HEK293 (cell line): Measurements from ENCODE around the gene SLC22A13.

ENCODE experiments used
- CTCF ChIA-PET: fragments of 350-600 bp; formaldehyde crosslinking; extraction: SDS; loops from one replicate; lab custom pipeline; 2021; ENCODE audit warnings: antibody characterized with exemption; lab: Yijun Ruan, JAX
- POLR2A ChIA-PET: fragments of 300-600 bp; formaldehyde crosslinking; extraction: SDS; loops from one replicate; lab custom pipeline; 2020; ENCODE audit warnings: antibody characterized with exemption, inconsistent platforms; lab: Yijun Ruan, JAX
- H3K27ac ChIP-seq: fragments of 200-500 bp; sonication (Bioruptor generic); 2 replicates; pipeline ENCODE4 v1.5.1; 2014; ENCODE audit warnings: low read depth, low read length, control low read depth, inconsistent platforms; ENCODE audit errors: extremely low read depth
- H3K36me3 ChIP-seq, 2 experiments: fragments of 200-500 bp in 1 of 2; sonication (Bioruptor generic) in 1 of 2; 1 replicate in 1 of 2; 2 replicates in 1 of 2; pipeline ENCODE4 v1.5.1; 2014 to 2017; ENCODE audit warnings: inconsistent platforms in 2 of 2, low read length in 2 of 2; ENCODE audit not compliant: control insufficient read depth in 2 of 2, insufficient read depth in 1 of 2
- H3K4me1 ChIP-seq: fragments of 200-500 bp; sonication (Bioruptor generic); 2 replicates; pipeline ENCODE4 v1.5.1; 2014; ENCODE audit warnings: mild to moderate bottlenecking, low read length, inconsistent platforms; ENCODE audit not compliant: control insufficient read depth, insufficient read depth
- H3K4me3 ChIP-seq: 2 replicates; pipeline ENCODE4 v1.5.1; 2011; ENCODE audit warnings: low read depth, mild to moderate bottlenecking, control low read depth, low read length, moderate library complexity
- H3K9me3 ChIP-seq: fragments of 200-500 bp; sonication (Bioruptor generic); 2 replicates; pipeline ENCODE4 v1.5.1; 2014; ENCODE audit warnings: low read depth, low read length, inconsistent platforms; ENCODE audit not compliant: control insufficient read depth, insufficient read depth
- KLF9 ChIP-seq: fragments of 450-650 bp; formaldehyde crosslinking; IDR thresholded peaks from 2 replicates; pipeline ENCODE4 v1.5.1; 2016; ENCODE audit warnings: missing biosample characterization, missing genetic modification characterization, low read depth
- SP7 ChIP-seq: fragments of 450-650 bp; formaldehyde crosslinking; IDR thresholded peaks from 2 replicates; pipeline ENCODE4 v1.5.1; 2016; ENCODE audit warnings: missing biosample characterization, missing genetic modification characterization
- ZNF184 ChIP-seq: fragments of 450-650 bp; IDR thresholded peaks from 2 replicates; pipeline ENCODE4 v1.5.1; 2018; ENCODE audit warnings: missing biosample characterization, mild to moderate bottlenecking, missing genetic modification characterization
- ZNF211 ChIP-seq: fragments of 450-650 bp; formaldehyde crosslinking; IDR thresholded peaks from 2 replicates; pipeline ENCODE4 v1.5.1; 2016; ENCODE audit warnings: low read depth, missing biosample characterization, missing genetic modification characterization
- ZNF221 ChIP-seq: fragments of 450-650 bp; formaldehyde crosslinking; IDR thresholded peaks from 2 replicates; pipeline ENCODE4 v1.5.1; 2017; ENCODE audit warnings: missing biosample characterization, missing genetic modification characterization, borderline replicate concordance
- ZNF621 ChIP-seq: fragments of 450-650 bp; formaldehyde crosslinking; IDR thresholded peaks from 2 replicates; pipeline ENCODE4 v1.5.1; 2017; ENCODE audit warnings: missing biosample characterization, missing genetic modification characterization
- ZNF664 ChIP-seq: fragments of 450-650 bp; formaldehyde crosslinking; IDR thresholded peaks from 2 replicates; pipeline ENCODE4 v1.5.1; 2016; ENCODE audit warnings: missing biosample characterization, missing genetic modification characterization
- TF ChIP-seq, protein P1 (sequence below): fragments of 450-650 bp; formaldehyde crosslinking; IDR thresholded peaks from 2 replicates; pipeline ENCODE4 v1.5.1; 2016; ENCODE audit warnings: missing biosample characterization, missing genetic modification characterization
- TF ChIP-seq, protein P2 (sequence below): fragments of 450-650 bp; formaldehyde crosslinking; IDR thresholded peaks from 2 replicates; pipeline ENCODE4 v1.5.1; 2016; ENCODE audit warnings: missing biosample characterization, missing genetic modification characterization
- TF ChIP-seq, protein P3 (sequence below): fragments of 450-650 bp; formaldehyde crosslinking; conservative IDR thresholded peaks from 2 replicates; pipeline ENCODE4 v1.5.1; 2016; ENCODE audit warnings: low read depth, missing biosample characterization, missing genetic modification characterization
- TF ChIP-seq, protein P4 (sequence below): fragments of 450-650 bp; formaldehyde crosslinking; IDR thresholded peaks from 2 replicates; pipeline ENCODE4 v1.5.1; 2017; ENCODE audit warnings: missing biosample characterization, missing genetic modification characterization

Gene SLC22A13

DNA sequence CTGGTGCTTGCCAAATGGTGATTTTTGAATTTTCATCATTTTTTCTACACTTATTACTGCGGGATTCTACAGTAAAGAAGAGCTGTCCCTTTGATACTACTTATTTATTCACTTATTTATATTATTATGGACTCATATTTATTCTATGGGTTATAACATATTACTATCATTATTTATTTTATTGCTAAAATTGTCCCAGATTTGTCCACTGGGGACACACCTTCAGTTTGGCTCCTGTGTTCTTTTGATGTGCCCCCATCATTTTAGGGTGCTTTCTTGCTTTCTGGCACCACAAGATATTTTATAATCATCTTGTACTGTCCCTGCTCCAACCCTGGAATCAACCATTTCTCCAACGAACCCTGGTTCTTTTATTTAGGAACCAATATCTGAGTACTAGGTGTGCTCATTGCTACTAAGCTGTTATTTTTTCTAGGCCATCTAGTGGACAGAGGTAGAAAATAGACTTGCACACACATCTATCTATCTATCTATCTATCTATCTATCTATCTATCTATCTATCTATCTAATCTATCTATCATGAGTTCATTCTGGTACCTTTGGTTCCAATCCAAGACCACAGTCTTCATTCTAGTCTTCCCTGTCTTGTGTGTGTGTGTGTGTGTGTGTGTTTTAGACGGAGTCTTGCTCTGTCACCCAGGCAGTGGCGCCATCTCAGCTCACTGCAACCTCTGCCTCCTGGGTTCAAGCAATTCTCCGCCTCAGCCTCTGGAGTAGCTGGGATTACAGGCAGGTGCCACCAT lies 32.5 kb downstream of the SLC22A13 start:
- Histone ChIP-seq H3K27ac (no peak overlapping the region), H3K4me1 (no peaks in the 10 kb centered on the region), H3K36me3 (no peaks in the 10 kb centered on the region), H3K9me3 (no peaks in the 10 kb centered on the region)
- CTCF ChIA-PET, result interaction anchor here (0.7 to 1.5 kb wide), 7 partner anchors 8 to 27 kb away, joined by 3 to 4 read pairs (median 3); no protein-coding TSS in a partner anchor
- POLR2A ChIA-PET, result no interaction called here
- TF ChIP-seq, protein P1, sequence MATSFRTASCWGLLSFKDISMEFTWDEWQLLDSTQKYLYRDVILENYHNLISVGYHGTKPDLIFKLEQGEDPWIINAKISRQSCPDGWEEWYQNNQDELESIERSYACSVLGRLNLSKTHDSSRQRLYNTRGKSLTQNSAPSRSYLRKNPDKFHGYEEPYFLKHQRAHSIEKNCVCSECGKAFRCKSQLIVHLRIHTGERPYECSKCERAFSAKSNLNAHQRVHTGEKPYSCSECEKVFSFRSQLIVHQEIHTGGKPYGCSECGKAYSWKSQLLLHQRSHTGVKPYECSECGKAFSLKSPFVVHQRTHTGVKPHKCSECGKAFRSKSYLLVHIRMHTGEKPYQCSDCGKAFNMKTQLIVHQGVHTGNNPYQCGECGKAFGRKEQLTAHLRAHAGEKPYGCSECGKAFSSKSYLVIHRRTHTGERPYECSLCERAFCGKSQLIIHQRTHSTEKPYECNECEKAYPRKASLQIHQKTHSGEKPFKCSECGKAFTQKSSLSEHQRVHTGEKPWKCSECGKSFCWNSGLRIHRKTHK (tag by site-specific recombination), result no peak
- TF ChIP-seq SP7 (tag by site-specific recombination) (no peak), ZNF664 (no peak), ZNF221 (tag by site-specific recombination) (no peak)
- TF ChIP-seq, protein P2, sequence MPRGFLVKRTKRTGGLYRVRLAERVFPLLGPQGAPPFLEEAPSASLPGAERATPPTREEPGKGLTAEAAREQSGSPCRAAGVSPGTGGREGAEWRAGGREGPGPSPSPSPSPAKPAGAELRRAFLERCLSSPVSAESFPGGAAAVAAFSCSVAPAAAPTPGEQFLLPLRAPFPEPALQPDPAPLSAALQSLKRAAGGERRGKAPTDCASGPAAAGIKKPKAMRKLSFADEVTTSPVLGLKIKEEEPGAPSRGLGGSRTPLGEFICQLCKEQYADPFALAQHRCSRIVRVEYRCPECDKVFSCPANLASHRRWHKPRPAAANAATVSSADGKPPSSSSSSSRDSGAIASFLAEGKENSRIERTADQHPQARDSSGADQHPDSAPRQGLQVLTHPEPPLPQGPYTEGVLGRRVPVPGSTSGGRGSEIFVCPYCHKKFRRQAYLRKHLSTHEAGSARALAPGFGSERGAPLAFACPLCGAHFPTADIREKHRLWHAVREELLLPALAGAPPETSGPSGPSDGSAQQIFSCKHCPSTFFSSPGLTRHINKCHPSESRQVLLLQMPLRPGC (tag by site-specific recombination), result no peak
- TF ChIP-seq, all 188 proteins: peak for 0
- no peak overlapping the region for H3K4me3 ChIP-seq

DNA sequence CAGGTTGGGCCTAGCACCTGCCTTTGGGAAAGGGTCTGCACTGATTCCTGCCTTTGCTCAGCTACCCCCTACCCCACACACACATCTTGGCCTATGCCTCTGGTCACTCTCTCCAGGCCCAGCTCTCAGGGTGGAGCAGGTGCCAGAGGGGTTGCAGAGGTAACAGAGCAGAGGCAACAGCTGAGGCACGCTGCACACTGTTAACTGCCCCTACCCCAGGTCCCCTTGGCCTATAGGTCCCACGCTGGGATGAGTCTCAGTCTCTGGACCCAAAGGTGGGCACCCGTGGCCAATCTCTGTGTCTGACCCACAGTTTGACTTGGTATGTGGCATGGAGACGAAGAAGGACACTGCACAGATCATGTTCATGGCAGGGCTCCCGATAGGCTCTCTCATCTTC lies 41.3 kb downstream of the SLC22A13 start:
- H3K4me1 ChIP-seq, result no peaks in the 10 kb centered on the region
- H3K4me3 ChIP-seq, result no peak overlapping the region
- TF ChIP-seq, protein P3, sequence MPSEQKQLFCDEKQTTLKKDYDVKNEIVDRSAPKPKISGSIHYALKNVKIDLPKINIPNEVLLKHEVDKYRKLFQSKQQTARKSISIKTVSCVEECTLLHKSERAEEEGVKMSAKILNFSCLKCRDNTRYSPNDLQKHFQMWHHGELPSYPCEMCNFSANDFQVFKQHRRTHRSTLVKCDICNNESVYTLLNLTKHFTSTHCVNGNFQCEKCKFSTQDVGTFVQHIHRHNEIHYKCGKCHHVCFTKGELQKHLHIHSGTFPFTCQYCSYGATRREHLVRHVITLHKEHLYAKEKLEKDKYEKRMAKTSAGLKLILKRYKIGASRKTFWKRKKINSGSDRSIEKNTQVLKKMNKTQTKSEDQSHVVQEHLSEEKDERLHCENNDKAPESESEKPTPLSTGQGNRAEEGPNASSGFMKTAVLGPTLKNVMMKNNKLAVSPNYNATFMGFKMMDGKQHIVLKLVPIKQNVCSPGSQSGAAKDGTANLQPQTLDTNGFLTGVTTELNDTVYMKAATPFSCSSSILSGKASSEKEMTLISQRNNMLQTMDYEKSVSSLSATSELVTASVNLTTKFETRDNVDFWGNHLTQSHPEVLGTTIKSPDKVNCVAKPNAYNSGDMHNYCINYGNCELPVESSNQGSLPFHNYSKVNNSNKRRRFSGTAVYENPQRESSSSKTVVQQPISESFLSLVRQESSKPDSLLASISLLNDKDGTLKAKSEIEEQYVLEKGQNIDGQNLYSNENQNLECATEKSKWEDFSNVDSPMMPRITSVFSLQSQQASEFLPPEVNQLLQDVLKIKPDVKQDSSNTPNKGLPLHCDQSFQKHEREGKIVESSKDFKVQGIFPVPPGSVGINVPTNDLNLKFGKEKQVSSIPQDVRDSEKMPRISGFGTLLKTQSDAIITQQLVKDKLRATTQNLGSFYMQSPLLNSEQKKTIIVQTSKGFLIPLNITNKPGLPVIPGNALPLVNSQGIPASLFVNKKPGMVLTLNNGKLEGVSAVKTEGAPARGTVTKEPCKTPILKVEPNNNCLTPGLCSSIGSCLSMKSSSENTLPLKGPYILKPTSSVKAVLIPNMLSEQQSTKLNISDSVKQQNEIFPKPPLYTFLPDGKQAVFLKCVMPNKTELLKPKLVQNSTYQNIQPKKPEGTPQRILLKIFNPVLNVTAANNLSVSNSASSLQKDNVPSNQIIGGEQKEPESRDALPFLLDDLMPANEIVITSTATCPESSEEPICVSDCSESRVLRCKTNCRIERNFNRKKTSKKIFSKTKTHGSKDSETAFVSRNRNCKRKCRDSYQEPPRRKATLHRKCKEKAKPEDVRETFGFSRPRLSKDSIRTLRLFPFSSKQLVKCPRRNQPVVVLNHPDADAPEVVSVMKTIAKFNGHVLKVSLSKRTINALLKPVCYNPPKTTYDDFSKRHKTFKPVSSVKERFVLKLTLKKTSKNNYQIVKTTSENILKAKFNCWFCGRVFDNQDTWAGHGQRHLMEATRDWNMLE (tag by site-specific recombination), result no peak
- TF ChIP-seq ZNF211 (tag by site-specific recombination), result no peak
- no peak for TF ChIP-seq ZNF184 (tag by site-specific recombination)
- TF ChIP-seq, protein P4, sequence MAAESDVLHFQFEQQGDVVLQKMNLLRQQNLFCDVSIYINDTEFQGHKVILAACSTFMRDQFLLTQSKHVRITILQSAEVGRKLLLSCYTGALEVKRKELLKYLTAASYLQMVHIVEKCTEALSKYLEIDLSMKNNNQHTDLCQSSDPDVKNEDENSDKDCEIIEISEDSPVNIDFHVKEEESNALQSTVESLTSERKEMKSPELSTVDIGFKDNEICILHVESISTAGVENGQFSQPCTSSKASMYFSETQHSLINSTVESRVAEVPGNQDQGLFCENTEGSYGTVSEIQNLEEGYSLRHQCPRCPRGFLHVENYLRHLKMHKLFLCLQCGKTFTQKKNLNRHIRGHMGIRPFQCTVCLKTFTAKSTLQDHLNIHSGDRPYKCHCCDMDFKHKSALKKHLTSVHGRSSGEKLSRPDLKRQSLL (tag by site-specific recombination), result no peak
- ChIA-PET POLR2A (no interaction called here), CTCF (interaction anchor here (0.6 to 1.0 kb wide), 2 partner anchors 9 to 11 kb away, joined by 3 read pairs; no protein-coding TSS in a partner anchor)
- H3K36me3 ChIP-seq, result no peaks in the 10 kb centered on the region
- no peaks in the 10 kb centered on the region for H3K9me3 ChIP-seq
- no peak overlapping the region for H3K27ac ChIP-seq

DNA sequence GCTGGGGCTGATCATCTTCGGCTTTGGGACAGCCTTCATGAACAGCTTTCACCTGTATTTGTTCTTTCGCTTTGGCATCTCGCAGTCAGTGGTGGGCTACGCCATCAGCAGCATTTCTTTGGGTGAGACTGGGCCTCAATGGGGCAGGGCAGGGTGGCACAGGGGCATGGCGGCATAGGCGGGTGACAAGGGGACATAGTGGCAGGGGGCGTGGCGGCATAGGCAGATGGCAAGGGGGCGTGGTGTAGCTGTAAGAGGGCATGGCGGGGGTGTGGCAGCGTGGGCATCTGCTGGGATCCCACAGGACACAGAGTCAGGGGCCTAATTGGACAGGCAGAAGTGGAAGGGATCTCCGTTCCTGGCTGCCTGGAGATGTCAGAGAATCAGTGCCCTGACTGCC lies 42.0 kb downstream of the SLC22A13 start:
- Histone ChIP-seq H3K4me1 (no peaks in the 10 kb centered on the region), H3K27ac (no peak overlapping the region), H3K9me3 (no peaks in the 10 kb centered on the region), H3K36me3 (no peaks in the 10 kb centered on the region), H3K4me3 (no peak overlapping the region)
- ChIA-PET POLR2A (no interaction called here), CTCF (interaction anchor here (0.6 to 0.7 kb wide), 2 partner anchors 12 to 101 kb away, joined by 3 read pairs; no protein-coding TSS in a partner anchor)
- 0 out of 2 replicates have a peak, but pooled peaks have one; percentile 32 for TF ChIP-seq KLF9 (tag by site-specific recombination)
- no peak for TF ChIP-seq ZNF621
